Hepatocyte (in vitro differentiated cells): ENCODE results near the gene STRIP1.

ENCODE experiments used
- CTCF ChIP-seq: fragments of 200-600 bp; sonication (generic); IDR thresholded peaks from 2 replicates; pipeline ENCODE4 v1.5.1; 2016; ENCODE audit warnings: antibody characterized with exemption, mild to moderate bottlenecking; ENCODE audit not compliant: poor library complexity
- EZH2 ChIP-seq: fragments of 200-600 bp; sonication (generic); IDR thresholded peaks from 2 replicates; pipeline ENCODE4 v1.6.1; 2016; ENCODE audit warnings: antibody characterized with exemption, mild to moderate bottlenecking, borderline replicate concordance

DNA sequence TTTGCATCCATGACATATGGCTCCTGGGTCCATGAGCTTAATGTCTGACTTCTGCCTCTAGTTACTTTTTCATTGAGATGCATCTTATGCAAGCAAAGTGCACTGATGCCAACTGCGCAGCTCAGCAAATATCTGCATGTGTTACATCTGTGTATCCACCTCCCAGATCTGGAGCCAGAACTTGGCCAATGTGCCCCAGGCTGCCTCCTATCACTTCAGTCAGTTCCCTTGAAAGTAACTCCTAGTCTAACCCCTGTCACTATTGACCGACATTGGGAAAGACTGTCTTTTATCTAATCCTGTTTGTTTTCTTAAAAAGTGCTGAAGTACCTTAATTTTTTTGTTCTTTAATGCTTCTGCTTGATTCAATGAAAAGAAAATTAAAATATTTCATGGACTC, 58.6 kb downstream of the STRIP1 start:
- TF ChIP-seq CTCF (no peak), EZH2 (no peak)
